A549 treated with AZD9567 at 1 μM for 4 hours (cell line): ENCODE measurements around the gene AOC2. TPM values are rescaled to one million over a fixed set of nuclear protein-coding genes. Genes with fewer than 3 reads are reported as not detected.

Source experiments
- total RNA-seq: library from RNA; stranded (reverse); fragments of 200-300 nt; extraction: Qiagen RNA extraction; gene quantifications from 5 replicates; pipeline ENCODE4 v1.2.3, GENCODE V29; 2022; ENCODE audit not compliant: insufficient read depth

Gene AOC2, protein sequence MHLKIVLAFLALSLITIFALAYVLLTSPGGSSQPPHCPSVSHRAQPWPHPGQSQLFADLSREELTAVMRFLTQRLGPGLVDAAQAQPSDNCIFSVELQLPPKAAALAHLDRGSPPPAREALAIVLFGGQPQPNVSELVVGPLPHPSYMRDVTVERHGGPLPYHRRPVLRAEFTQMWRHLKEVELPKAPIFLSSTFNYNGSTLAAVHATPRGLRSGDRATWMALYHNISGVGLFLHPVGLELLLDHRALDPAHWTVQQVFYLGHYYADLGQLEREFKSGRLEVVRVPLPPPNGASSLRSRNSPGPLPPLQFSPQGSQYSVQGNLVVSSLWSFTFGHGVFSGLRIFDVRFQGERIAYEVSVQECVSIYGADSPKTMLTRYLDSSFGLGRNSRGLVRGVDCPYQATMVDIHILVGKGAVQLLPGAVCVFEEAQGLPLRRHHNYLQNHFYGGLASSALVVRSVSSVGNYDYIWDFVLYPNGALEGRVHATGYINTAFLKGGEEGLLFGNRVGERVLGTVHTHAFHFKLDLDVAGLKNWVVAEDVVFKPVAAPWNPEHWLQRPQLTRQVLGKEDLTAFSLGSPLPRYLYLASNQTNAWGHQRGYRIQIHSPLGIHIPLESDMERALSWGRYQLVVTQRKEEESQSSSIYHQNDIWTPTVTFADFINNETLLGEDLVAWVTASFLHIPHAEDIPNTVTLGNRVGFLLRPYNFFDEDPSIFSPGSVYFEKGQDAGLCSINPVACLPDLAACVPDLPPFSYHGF
- 0.77 to 3.0 TPM (median 2.4 TPM) in 5 replicates for total RNA-seq

DNA sequence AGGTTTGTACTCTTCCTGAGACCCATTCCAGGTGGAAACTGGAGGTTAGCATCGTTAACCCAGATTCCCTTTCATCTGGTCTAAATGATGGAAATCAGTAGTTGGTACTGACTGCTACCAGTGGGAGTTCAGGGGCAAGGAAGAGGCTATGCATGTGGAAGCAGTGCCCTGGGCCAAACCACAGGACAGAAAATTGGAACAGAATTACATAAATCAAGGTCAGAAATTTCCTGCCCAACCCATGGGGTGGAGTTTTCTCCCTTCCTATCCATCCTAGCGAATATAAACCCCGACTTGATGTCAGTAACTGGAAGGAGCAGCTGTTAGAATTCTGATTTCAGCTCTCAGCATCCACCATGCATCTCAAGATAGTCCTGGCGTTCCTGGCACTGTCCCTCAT lies at the start of gene AOC2:
AOC2 (plus strand) TSS at position 310 of the 400 bp plus-strand sequence; CDS start at position 357, 47 bp downstream.

DNA sequence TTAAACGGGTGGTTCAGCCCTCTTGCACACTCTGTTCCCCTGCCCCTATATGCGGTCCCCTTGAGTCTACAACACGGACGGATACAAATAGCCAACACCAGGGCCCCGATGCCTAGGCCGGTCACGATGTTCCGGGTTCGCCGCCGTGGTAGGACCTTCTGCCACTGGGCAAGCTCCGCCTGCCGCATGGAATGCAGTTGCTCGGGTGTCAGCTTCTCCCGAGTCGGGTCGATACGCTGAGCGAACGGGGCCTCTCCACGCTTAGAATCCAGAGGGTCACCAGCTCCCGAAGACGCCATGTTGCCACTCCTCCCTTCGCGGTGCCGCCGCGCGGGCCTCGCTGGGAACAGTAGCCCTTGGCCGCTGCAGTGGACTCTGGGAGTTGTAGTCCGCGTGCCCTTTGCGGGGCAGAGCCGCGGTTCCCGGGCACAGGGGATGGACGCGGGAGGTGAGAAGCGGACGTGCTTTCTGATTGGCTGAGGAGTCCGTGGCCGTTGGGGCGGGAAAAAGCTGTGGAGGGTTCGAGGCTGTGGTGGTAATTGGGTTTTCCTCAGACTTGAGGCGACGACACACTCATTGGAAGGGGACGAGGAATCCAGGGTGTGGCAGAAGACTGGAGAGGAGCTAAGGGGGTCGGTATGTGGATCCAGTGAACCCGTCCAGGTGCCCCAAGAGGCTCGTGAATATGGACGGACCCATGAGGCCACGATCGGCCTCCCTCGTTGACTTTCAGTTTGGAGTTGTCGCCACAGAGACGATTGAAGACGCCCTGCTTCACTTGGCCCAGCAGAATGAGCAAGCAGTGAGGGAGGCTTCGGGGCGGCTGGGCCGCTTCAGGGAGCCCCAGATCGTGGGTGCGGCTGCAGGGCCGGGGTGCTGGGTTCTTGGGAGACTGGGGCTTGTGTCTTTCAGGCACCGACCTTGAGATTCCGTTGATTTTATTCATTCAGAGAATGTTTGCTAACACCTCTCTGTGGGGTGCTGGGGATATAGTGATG lies 45.7 kb upstream of the AOC2 start, which contains the start of the genes CNTD1 and COA3:
CNTD1 (plus strand) TSS at position 479 of the 998 bp plus-strand sequence; CDS start at position 686, 207 bp downstream.
COA3 (minus strand) TSS at position 322 of the 998 bp plus-strand sequence; CDS start at position 299, 23 bp downstream.

DNA sequence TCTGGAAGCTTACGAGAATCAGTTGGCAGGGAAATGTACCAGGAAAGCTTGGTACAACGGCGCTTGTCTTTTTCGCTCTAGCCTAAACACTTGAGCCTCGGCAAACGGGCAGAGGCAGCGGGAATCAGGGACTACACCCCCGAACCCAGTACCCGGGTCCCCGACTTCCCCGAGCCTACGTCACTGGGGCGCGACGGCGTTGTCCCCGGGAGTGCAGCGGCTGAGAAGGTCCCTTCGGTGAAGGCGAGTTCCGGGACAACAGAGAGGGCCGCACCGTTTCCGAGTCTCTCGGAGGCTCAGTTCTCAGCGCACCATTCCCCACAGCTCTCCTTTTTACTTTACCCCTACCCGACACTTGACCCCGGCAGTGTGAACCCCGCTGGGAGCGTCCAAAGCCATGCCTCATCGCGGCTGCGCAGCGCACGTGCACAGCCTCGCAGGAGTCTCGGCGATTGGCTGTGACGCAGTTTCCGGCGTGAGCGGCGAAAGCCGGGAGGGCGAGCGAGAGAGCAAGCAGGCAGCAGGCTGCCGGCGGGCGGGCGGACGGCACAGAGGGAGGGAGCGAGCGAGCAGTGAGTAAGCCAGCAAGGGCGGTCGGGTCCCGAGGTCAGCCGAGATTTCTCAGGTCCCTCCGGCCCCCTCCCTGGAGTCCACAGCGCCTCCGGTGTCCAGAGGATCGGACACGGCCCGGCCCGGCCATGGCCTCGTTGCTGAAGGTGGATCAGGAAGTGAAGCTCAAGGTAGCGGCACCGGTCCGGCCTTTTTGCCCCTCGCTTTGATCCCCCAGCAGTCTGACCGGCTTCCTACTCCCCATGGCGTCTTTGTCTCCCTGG lies 11.2 kb upstream of the AOC2 start, which contains the start of gene PSME3:
PSME3 (plus strand) TSS at position 464 of the 833 bp plus-strand sequence; CDS start at position 699, 235 bp downstream.

DNA sequence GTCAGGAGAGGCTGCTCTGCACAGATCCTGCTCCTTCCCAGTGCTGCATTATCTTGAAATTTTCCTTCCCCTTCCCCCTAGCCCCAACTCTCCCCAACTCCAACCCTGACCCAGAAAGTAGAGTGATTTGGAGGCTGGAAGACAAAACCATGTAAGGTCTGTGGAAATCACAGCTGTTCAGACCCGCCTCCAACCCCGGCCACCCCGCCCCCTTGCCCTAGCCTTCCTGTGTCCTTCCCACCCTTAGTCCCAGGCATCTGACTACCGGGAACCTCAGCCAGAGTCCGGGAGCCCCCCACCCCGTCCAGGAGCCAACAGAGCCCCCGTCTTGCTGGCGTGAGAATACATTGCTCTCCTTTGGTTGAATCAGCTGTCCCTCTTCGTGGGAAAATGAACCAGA lies 6.6 kb downstream of the AOC2 start, which contains the start of gene AOC3:
AOC3 (plus strand) TSS at position 246 of the 400 bp plus-strand sequence; CDS start at position 391, 145 bp downstream.

Other genes with a start within 250 kb of the AOC2 start
- 26.7 to 33.0 TPM (median 28.0 TPM) in 5 replicates for gene RETREG3, start 235.2 kb upstream of the AOC2 start, total RNA-seq
- gene TUBG1, start 234.9 kb upstream of the AOC2 start, total RNA-seq: 143 to 167 TPM (median 150 TPM) in 5 replicates
- 17.8 to 25.5 TPM (median 24.6 TPM) in 5 replicates for gene TUBG2, start 185.3 kb upstream of the AOC2 start, total RNA-seq
- gene PLEKHH3, start 167.6 kb upstream of the AOC2 start, total RNA-seq: 14.7 to 17.2 TPM (median 15.3 TPM) in 5 replicates
- gene CCR10, start 162.7 kb upstream of the AOC2 start, total RNA-seq: 0.25 to 2.1 TPM (median 0.44 TPM) in 5 replicates
- 5.1 to 6.3 TPM (median 5.7 TPM) in 5 replicates for gene CNTNAP1, start 162.0 kb upstream of the AOC2 start, total RNA-seq
- gene EZH1, start 99.5 kb upstream of the AOC2 start, total RNA-seq: 6.6 to 12.7 TPM (median 12.2 TPM) in 5 replicates
- 0.37 to 0.91 TPM (median 0.82 TPM) in 4 of 5 replicates, not detected in the other for gene RAMP2, start 83.4 kb upstream of the AOC2 start, total RNA-seq
- gene VPS25, start 71.1 kb upstream of the AOC2 start, total RNA-seq: 120 to 147 TPM (median 124 TPM) in 5 replicates
- 1.3 to 2.0 TPM (median 1.8 TPM) in 4 of 5 replicates, not detected in the other for gene WNK4, start 64.0 kb upstream of the AOC2 start, total RNA-seq
- gene COA3, start 45.9 kb upstream of the AOC2 start, total RNA-seq: 123 to 134 TPM (median 124 TPM) in 5 replicates
- 0.06 to 0.19 TPM (median 0.06 TPM) in 4 of 5 replicates, not detected in the other for gene CNTD1, start 45.7 kb upstream of the AOC2 start, total RNA-seq
- gene BECN1, start 20.3 kb upstream of the AOC2 start, total RNA-seq: 77.7 to 99.1 TPM (median 84.7 TPM) in 5 replicates
- 223 to 270 TPM (median 236 TPM) in 5 replicates for gene PSME3, start 11.2 kb upstream of the AOC2 start, total RNA-seq
- 1.2 to 2.0 TPM (median 1.5 TPM) in 5 replicates for gene AOC3, start 6.6 kb downstream of the AOC2 start, total RNA-seq
- gene G6PC1, start 56.2 kb downstream of the AOC2 start, total RNA-seq: not detected in 5 replicates
- 53.9 to 60.7 TPM (median 58.3 TPM) in 5 replicates for gene AARSD1, start 119.9 kb downstream of the AOC2 start, total RNA-seq
- gene PTGES3L, start 135.5 kb downstream of the AOC2 start, total RNA-seq: 0.64 to 1.4 TPM (median 1.1 TPM) in 4 of 5 replicates, not detected in the other
- gene RUNDC1, start 136.0 kb downstream of the AOC2 start, total RNA-seq: 18.0 to 20.9 TPM (median 20.3 TPM) in 5 replicates
- 2,997 to 4,045 TPM (median 3,077 TPM) in 5 replicates for gene RPL27, start 153.8 kb downstream of the AOC2 start, total RNA-seq
- gene IFI35, start 162.2 kb downstream of the AOC2 start, total RNA-seq: 15.9 to 20.5 TPM (median 17.9 TPM) in 5 replicates
- gene VAT1, start 177.8 kb downstream of the AOC2 start, total RNA-seq: 228 to 249 TPM (median 236 TPM) in 5 replicates
- gene RND2, start 180.7 kb downstream of the AOC2 start, total RNA-seq: 0.10 to 0.26 TPM (median 0.13 TPM) in 4 of 5 replicates, not detected in the other